HG02588 (cell line): ENCODE results near the gene FAM83G.
"Not testable (repeated sequence)": the region's sequence is repeated elsewhere in the genome, so short reads cannot be mapped to it uniquely, and the experiment has no call there.

Source experiments
- ATAC-seq: cut with Tn5 transposase; IDR thresholded peaks from one replicate; pipeline ENCODE4 v1.9.1; 2021; ENCODE audit warnings: mild to moderate bottlenecking, moderate library complexity; ENCODE audit not compliant: unreplicated experiment

FAM83G gene

GRCh38 chr17:19024101-19025078 lies 19.8 kb upstream of the FAM83G start:
- no peak for ATAC-seq

GRCh38 chr17:19023209-19023999 lies 18.8 kb upstream of the FAM83G start:
- ATAC-seq: no peak

- no peak for ATAC-seq
These were observed 18.2 kb upstream of the FAM83G start for GRCh38 chr17:19022747-19023146.

- no peak for ATAC-seq
These were observed 17.6 kb upstream of the FAM83G start for GRCh38 chr17:19022128-19022527.

GRCh38 chr17:19021622-19022083 lies 17.1 kb upstream of the FAM83G start:
- ATAC-seq: no peak

GRCh38 chr17:19021011-19021621 lies 16.6 kb upstream of the FAM83G start:
- ATAC-seq: not testable (repeated sequence)

GRCh38 chr17:19020016-19020415 lies 15.5 kb upstream of the FAM83G start:
- ATAC-seq: no peak

GRCh38 chr17:19019041-19019941 lies 14.7 kb upstream of the FAM83G start:
- no peak for ATAC-seq

- ATAC-seq: no peak
These were observed 14.0 kb upstream of the FAM83G start for GRCh38 chr17:19018600-19018950.

- ATAC-seq: no peak
These were observed 13.4 kb upstream of the FAM83G start for GRCh38 chr17:19017804-19018599.

GRCh38 chr17:19017401-19017800 lies 12.8 kb upstream of the FAM83G start:
- ATAC-seq: no peak

- ATAC-seq: no peak
These were observed 12.3 kb upstream of the FAM83G start for GRCh38 chr17:19016881-19017280.

GRCh38 chr17:19016297-19016696 lies 11.7 kb upstream of the FAM83G start:
- no peak for ATAC-seq

GRCh38 chr17:19015428-19015827 lies 10.9 kb upstream of the FAM83G start:
- ATAC-seq: no peak

GRCh38 chr17:19014628-19015215 lies 10.2 kb upstream of the FAM83G start:
- no peak for ATAC-seq

GRCh38 chr17:19013806-19014627 lies 9.5 kb upstream of the FAM83G start:
- no peak for ATAC-seq

GRCh38 chr17:19013226-19013625 lies 8.7 kb upstream of the FAM83G start:
- no peak for ATAC-seq
